Choroid plexus epithelial cell (primary cell): ENCODE results near the gene SEC22C.

ENCODE experiments used
- DNase-seq: peaks from one replicate; pipeline ENCODE4 v3.0.0-alpha.2; 2010; ENCODE audit warnings: low read depth
- H3K4me3 ChIP-seq: 2 replicates; pipeline ENCODE4 v1.5.1; 2011; ENCODE audit warnings: low read depth, mild to moderate bottlenecking, control low read depth, low read length, moderate library complexity
- CTCF ChIP-seq: conservative IDR thresholded peaks from 2 replicates; pipeline ENCODE4 v1.5.1; 2011; ENCODE audit warnings: low read depth, mild to moderate bottlenecking, control low read depth, inconsistent platforms, low read length, moderate library complexity

The SEC22C gene

DNA sequence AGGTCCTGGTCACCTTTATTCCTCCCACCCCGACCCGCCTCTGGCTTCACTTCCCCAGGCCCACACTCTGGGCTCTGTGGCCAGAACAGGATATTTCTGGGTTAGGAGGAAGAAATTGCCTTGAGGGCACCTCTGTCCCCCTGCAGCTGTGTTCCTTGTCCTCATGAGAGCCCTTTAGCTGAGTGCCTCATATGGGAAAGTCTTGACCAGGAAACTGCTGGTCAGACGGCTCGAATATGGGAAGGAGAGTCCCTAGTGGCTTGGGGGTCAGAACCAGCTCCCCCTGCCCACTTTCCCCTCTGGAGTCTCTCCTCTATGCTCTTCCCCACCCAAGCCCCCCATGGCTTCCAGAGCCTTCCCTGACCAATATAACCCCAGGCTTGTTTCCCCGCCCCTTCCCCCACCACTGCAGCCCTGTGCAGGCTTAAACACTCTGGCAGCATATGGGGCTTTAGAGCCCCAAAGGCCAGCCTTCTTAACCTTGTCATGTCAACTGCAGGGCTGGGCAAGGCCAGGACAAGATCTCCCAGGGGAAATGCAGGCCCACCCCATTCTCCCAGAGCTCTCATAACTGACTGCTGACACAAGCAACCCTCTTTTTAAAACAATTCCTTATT lies 36.4 kb downstream of the SEC22C start:
- DNase-seq, result no peak
- H3K4me3 ChIP-seq, result no peak overlapping the region
- no peak for TF ChIP-seq CTCF

DNA sequence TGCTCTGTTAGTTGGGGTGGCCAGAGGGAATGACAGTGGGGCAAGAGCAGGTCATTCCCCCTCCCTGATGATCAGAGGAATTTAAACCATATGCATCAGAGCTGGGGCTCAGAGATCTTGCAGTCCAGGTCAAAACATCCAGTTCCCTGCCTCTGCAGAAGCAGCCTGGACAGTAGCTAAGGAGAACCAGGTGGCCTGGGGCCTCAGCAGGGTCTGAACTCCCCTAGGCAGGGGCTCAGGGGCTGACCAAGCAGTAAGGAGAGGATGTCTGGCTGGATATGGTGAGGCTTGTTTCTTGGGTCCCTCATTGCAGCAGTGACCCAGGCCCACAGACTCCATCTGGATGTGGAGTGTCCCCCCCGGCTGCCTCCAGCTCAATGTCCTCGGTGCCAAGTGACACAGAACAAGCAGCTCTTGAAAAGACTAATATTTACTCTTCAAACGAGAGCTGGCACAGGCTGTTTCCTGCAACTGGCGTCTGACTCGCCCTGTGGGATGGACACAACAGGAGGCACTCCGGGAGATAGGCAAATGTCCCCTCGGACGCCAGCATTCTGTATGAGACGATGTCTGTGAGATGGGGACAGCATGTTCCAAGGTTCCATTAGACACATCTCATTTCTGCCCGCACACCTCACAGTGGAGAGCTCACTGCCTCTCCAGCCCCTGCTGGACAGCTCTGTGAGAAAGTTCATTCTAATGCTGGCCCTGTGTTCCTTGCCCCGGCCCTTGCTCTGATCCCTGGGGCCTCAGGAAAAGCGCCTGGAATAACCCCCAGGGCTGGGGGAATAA lies 37.1 kb downstream of the SEC22C start:
- peak; percentile 30 for DNase-seq
- peak; percentile 54 for TF ChIP-seq CTCF
- no peak overlapping the region for H3K4me3 ChIP-seq

GRCh38 chr3:42541079-42541478 lies 40.7 kb downstream of the SEC22C start:
- TF ChIP-seq CTCF, result no peak
- DNase-seq, result no peak
- H3K4me3 ChIP-seq, result no peak overlapping the region

DNA sequence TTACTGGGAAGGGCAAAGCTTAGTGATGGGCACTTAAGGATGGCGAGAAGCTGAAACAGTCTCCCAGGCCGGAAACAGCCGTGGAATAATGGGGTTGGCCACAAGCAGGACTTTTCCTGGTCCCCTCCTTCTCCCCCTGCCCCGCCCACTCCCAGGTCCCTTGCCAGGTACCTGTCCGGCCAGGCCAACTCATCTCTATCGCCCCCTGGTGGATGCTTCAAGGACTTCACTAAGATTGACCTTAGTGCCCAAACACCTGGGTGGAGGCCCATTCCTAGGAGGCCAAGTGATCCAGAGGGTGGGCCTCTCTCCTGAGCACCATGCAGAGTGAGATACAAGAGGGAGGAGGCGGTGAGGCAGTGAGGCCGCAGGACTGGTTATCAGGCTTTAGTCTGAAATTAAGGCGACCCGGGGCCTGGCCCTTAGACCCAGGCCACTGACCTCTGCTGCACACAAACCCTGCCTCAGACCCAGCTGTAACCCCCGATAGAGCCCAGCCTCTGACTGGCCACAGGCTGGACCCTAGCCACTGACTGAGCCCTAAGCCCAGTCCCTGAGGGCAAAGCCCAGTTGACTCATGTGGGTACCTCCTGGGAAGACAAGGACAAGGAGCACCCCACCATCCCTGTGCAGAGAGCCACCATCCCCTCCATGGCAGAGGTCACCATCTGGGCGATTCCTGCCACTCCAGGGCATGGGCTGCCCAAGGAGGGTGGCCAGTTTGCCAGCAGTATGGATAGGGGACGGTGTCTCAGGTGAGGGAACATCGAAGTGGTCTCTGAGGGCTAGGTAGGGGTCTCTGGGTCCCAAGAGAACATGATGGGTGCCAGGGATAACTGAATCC lies 41.7 kb downstream of the SEC22C start:
- peak; percentile 23 for DNase-seq
- H3K4me3 ChIP-seq, result no peak overlapping the region
- peak; percentile 74 for TF ChIP-seq CTCF

DNA sequence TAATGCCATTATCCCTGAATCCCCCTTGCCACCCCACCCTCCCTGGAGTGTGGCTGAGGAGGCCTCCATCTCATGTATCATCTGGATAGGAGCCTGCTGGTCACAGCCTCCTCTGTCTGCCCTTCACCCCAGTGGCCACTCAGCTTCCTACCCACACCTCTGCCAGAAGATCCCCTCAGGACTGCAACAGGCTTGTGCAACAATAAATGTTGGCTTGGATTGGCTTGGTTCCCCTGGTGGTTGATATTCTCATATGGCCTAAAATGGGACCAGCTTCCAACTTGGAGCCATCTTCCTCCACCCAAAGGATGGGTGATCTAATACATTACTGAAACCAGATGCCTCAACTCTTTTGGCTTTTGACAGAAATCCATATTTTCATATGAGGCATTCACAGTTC lies 44.4 kb downstream of the SEC22C start:
- no peak for DNase-seq
- TF ChIP-seq CTCF, result no peak
- H3K4me3 ChIP-seq, result no peak overlapping the region

GRCh38 chr3:42535981-42536784 lies 45.6 kb downstream of the SEC22C start:
- peak; percentile 71 for TF ChIP-seq CTCF
- peak; percentile 45 for DNase-seq
- H3K4me3 ChIP-seq, result no peak overlapping the region
